Vagina (tissue), 2 donors: Measurements from ENCODE around the gene CST7.

ENCODE experiments used
- CTCF ChIP-seq, 3 experiments: fragments of 450-650 bp in 2 of 3; fragments of 200-600 bp in 1 of 3; sonication (generic) in 1 of 3; IDR thresholded peaks; one replicate each; pipeline ENCODE4 v1.5.1; 2017 to 2019; ENCODE audit warnings: antibody characterized with exemption in 3 of 3, mild to moderate bottlenecking in 2 of 3, moderate library complexity in 2 of 3
- POLR2A ChIP-seq, 2 donors: fragments of 450-650 bp; IDR thresholded peaks; one replicate each; pipeline ENCODE4 v1.6.1; 2017; ENCODE audit warnings: antibody characterized with exemption in 2 of 2, mild to moderate bottlenecking in 2 of 2, moderate library complexity in 2 of 2

GRCh38 chr20:24987244-24987643 is 38.2 kb downstream of the CST7 start:
- TF ChIP-seq CTCF (IDR thresholded peaks at IDR 0.05) (no peak), POLR2A (IDR thresholded peaks at IDR 0.05) (no peak)
